NCI-H1436 (cell line): Measurements from ENCODE around the gene PPM1J.
"Not testable (repeated sequence)": the region's sequence is repeated elsewhere in the genome, so short reads cannot be mapped to it uniquely, and the experiment has no call there.

ENCODE experiments used
- DNase-seq: peaks from one replicate; lab custom pipeline; 2025; lab: John Stamatoyannopoulos, UW

PPM1J gene

GRCh38 chr1:112715264-112716053, at the start of gene PPM1J:
TSS of gene PPM1J (minus strand) at chr1:112715332. CDS start at chr1:112715301, 31 bp downstream.
- peak; percentile 76 for DNase-seq

- DNase-seq = no peak
Measured at GRCh38 chr1:112762541-112763500, 47.7 kb upstream of the PPM1J start.

GRCh38 chr1:112761714-112762480, 46.8 kb upstream of the PPM1J start:
- no peak for DNase-seq

GRCh38 chr1:112759228-112759627, 44.1 kb upstream of the PPM1J start:
- no peak for DNase-seq

GRCh38 chr1:112754116-112754628, 39.0 kb upstream of the PPM1J start:
- no peak for DNase-seq

- DNase-seq = no peak
Measured at GRCh38 chr1:112748396-112748795, 33.3 kb upstream of the PPM1J start.

- no peak for DNase-seq
Measured at GRCh38 chr1:112744009-112744578, 29.0 kb upstream of the PPM1J start.

GRCh38 chr1:112743174-112744008, 28.3 kb upstream of the PPM1J start:
- no peak for DNase-seq

GRCh38 chr1:112737573-112737972, 22.4 kb upstream of the PPM1J start:
- no peak for DNase-seq

- no peak for DNase-seq
Measured at GRCh38 chr1:112735752-112736151, 20.6 kb upstream of the PPM1J start.

GRCh38 chr1:112731451-112731850, 16.3 kb upstream of the PPM1J start:
- no peak for DNase-seq

GRCh38 chr1:112729909-112730308, 14.8 kb upstream of the PPM1J start:
- no peak for DNase-seq

GRCh38 chr1:112729011-112729410, 13.9 kb upstream of the PPM1J start:
- not testable (repeated sequence) for DNase-seq

- not testable (repeated sequence) for DNase-seq
Measured at GRCh38 chr1:112728306-112728971, 13.3 kb upstream of the PPM1J start.

- no peak for DNase-seq
Measured at GRCh38 chr1:112727716-112728115, 12.6 kb upstream of the PPM1J start.

GRCh38 chr1:112724240-112724639, 9.1 kb upstream of the PPM1J start:
- DNase-seq = not testable (repeated sequence)

- no peak for DNase-seq
Measured at GRCh38 chr1:112723511-112723839, 8.3 kb upstream of the PPM1J start.

- DNase-seq = no peak
Measured at GRCh38 chr1:112722601-112723510, 7.7 kb upstream of the PPM1J start.

- no peak for DNase-seq
Measured at GRCh38 chr1:112721966-112722524, 6.9 kb upstream of the PPM1J start.
